Measurements from ENCODE around the gene GALNT2.

GRCh38 chr1:230179249-230179648 lies 112.2 kb downstream of the GALNT2 start:
- TF ChIP-seq, protein P1, sequence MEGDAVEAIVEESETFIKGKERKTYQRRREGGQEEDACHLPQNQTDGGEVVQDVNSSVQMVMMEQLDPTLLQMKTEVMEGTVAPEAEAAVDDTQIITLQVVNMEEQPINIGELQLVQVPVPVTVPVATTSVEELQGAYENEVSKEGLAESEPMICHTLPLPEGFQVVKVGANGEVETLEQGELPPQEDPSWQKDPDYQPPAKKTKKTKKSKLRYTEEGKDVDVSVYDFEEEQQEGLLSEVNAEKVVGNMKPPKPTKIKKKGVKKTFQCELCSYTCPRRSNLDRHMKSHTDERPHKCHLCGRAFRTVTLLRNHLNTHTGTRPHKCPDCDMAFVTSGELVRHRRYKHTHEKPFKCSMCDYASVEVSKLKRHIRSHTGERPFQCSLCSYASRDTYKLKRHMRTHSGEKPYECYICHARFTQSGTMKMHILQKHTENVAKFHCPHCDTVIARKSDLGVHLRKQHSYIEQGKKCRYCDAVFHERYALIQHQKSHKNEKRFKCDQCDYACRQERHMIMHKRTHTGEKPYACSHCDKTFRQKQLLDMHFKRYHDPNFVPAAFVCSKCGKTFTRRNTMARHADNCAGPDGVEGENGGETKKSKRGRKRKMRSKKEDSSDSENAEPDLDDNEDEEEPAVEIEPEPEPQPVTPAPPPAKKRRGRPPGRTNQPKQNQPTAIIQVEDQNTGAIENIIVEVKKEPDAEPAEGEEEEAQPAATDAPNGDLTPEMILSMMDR (IDR thresholded peaks at IDR 0.05; ENCODE audit: insufficient read depth, low read length), result no peak
- TF ChIP-seq, protein P2, sequence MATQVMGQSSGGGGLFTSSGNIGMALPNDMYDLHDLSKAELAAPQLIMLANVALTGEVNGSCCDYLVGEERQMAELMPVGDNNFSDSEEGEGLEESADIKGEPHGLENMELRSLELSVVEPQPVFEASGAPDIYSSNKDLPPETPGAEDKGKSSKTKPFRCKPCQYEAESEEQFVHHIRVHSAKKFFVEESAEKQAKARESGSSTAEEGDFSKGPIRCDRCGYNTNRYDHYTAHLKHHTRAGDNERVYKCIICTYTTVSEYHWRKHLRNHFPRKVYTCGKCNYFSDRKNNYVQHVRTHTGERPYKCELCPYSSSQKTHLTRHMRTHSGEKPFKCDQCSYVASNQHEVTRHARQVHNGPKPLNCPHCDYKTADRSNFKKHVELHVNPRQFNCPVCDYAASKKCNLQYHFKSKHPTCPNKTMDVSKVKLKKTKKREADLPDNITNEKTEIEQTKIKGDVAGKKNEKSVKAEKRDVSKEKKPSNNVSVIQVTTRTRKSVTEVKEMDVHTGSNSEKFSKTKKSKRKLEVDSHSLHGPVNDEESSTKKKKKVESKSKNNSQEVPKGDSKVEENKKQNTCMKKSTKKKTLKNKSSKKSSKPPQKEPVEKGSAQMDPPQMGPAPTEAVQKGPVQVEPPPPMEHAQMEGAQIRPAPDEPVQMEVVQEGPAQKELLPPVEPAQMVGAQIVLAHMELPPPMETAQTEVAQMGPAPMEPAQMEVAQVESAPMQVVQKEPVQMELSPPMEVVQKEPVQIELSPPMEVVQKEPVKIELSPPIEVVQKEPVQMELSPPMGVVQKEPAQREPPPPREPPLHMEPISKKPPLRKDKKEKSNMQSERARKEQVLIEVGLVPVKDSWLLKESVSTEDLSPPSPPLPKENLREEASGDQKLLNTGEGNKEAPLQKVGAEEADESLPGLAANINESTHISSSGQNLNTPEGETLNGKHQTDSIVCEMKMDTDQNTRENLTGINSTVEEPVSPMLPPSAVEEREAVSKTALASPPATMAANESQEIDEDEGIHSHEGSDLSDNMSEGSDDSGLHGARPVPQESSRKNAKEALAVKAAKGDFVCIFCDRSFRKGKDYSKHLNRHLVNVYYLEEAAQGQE (IDR thresholded peaks at IDR 0.05; ENCODE audit: insufficient replicate concordance, low read depth), result no peak
- TF ChIP-seq POLR2AphosphoS5 (IDR thresholded peaks at IDR 0.05; ENCODE audit: low read depth) (no peak), SPI1 (IDR thresholded peaks at IDR 0.05; ENCODE audit: borderline replicate concordance, low read depth) (no peak)
